ENCODE measurements around the gene AKAP3. TPM values are rescaled to one million over a fixed set of nuclear protein-coding genes. Genes with fewer than 3 reads are reported as not detected.

The AKAP3 gene
- total and polyA plus RNA-seq, 8 donors: 0.87 to 3.9 (median 2.3) TPM

GRCh38 chr12:4607056-4607455 is 41.8 kb downstream of the AKAP3 start:
- no peak for DNase-seq
- TF ChIP-seq, protein P1, sequence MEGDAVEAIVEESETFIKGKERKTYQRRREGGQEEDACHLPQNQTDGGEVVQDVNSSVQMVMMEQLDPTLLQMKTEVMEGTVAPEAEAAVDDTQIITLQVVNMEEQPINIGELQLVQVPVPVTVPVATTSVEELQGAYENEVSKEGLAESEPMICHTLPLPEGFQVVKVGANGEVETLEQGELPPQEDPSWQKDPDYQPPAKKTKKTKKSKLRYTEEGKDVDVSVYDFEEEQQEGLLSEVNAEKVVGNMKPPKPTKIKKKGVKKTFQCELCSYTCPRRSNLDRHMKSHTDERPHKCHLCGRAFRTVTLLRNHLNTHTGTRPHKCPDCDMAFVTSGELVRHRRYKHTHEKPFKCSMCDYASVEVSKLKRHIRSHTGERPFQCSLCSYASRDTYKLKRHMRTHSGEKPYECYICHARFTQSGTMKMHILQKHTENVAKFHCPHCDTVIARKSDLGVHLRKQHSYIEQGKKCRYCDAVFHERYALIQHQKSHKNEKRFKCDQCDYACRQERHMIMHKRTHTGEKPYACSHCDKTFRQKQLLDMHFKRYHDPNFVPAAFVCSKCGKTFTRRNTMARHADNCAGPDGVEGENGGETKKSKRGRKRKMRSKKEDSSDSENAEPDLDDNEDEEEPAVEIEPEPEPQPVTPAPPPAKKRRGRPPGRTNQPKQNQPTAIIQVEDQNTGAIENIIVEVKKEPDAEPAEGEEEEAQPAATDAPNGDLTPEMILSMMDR (IDR thresholded peaks at IDR 0.05): no peak
- Histone ChIP-seq H3K36me3 (peaks cover 0 to 21% (median 3%) of the 10 kb centered on the region in 3 donors), H3K4me3 (no peak overlapping the region), H3K9me3 (no peaks in the 10 kb centered on the region), H3K4me1 (peaks cover 0 to 14% (median 13%) of the 10 kb centered on the region in 3 donors), H3K27me3 (no peaks in the 10 kb centered on the region), H3K27ac (no peak overlapping the region)
- FAIRE-seq: no peak
- intact Hi-C loops (cut with DNase I): no loop called here
- WGBS, 2 donors: 70 to 72% methylated on average over 3 of the region's 3 CpGs
- ATAC-seq: no peak

GRCh38 chr12:4604684-4605193 is 44.1 kb downstream of the AKAP3 start:
- peak overlapping the region in 2 of 4 donors; percentile 41 to 44 for H3K27ac ChIP-seq
- WGBS, 2 donors: 0 to 1% methylated on average over 25 of the region's 25 CpGs
- peak; percentile 95 to 99 (median 98) for ATAC-seq
- H3K9me3 ChIP-seq: no peaks in the 10 kb centered on the region
- H3K27me3 ChIP-seq: no peaks in the 10 kb centered on the region
- FAIRE-seq: no peak
- peak; percentile 69 to 88 (median 80) for DNase-seq
- H3K4me3 ChIP-seq: peak overlapping the region; percentile 49 to 67 (median 66)
- H3K4me1 ChIP-seq: peaks cover 0 to 14% (median 13%) of the 10 kb centered on the region in 3 donors
- H3K36me3 ChIP-seq: no peaks in the 10 kb centered on the region
- intact Hi-C loops (cut with DNase I): no loop called here
- TF ChIP-seq, protein P1 (IDR thresholded peaks at IDR 0.05): peak; percentile 94 to 98 (median 97)

GRCh38 chr12:4603946-4604345 is 44.9 kb downstream of the AKAP3 start:
- intact Hi-C loops (cut with DNase I): no loop called here
- no peak for FAIRE-seq

GRCh38 chr12:4603421-4603820 is 45.4 kb downstream of the AKAP3 start:
- intact Hi-C loops (cut with DNase I): no loop called here

More at GRCh38 chr12:4603946-4604345, 44.9 kb downstream of the AKAP3 start:
- Histone ChIP-seq H3K4me3 (no peak overlapping the region), H3K9me3 (no peaks in the 10 kb centered on the region), H3K36me3 (no peaks in the 10 kb centered on the region), H3K4me1 (peaks cover 0 to 14% (median 13%) of the 10 kb centered on the region in 3 donors), H3K27ac (no peak overlapping the region), H3K27me3 (no peaks in the 10 kb centered on the region)
- TF ChIP-seq, protein P1 (IDR thresholded peaks at IDR 0.05): no peak
- ATAC-seq (no peak), DNase-seq (no peak)
- 8 to 9% methylated on average over 1 of the region's 1 CpG for WGBS, 2 donors

GRCh38 chr12:4595881-4596280 is 53.0 kb downstream of the AKAP3 start:
- Histone ChIP-seq H3K4me1 (no peaks in the 10 kb centered on the region), H3K27me3 (no peaks in the 10 kb centered on the region), H3K4me3 (no peak overlapping the region), H3K36me3 (no peaks in the 10 kb centered on the region), H3K27ac (no peak overlapping the region), H3K9me3 (no peaks in the 10 kb centered on the region)
- ATAC-seq (no peak), FAIRE-seq (no peak), DNase-seq (no peak)
- intact Hi-C loops (cut with DNase I): no loop called here
- TF ChIP-seq, protein P1 (IDR thresholded peaks at IDR 0.05): no peak
- 83 to 88% methylated on average over 6 of the region's 6 CpGs for WGBS, 2 donors

More at GRCh38 chr12:4603421-4603820, 45.4 kb downstream of the AKAP3 start:
- peaks cover 0 to 14% (median 13%) of the 10 kb centered on the region in 3 donors for H3K4me1 ChIP-seq
- no peaks in the 10 kb centered on the region for H3K27me3 ChIP-seq
- FAIRE-seq: no peak
- H3K4me3 ChIP-seq: no peak overlapping the region
- no peak for ATAC-seq
- no peak for DNase-seq
- 43 to 55% methylated on average over 7 of the region's 7 CpGs for WGBS, 2 donors
- H3K27ac ChIP-seq: no peak overlapping the region
- no peaks in the 10 kb centered on the region for H3K9me3 ChIP-seq
- TF ChIP-seq, protein P1 (IDR thresholded peaks at IDR 0.05): no peak
- H3K36me3 ChIP-seq: no peaks in the 10 kb centered on the region
